Esophagus squamous epithelium (tissue), 4 donors: ENCODE measurements around the gene NLGN1.

Experiments used
- POLR2A ChIP-seq, 4 donors: fragments of 450-650 bp; IDR thresholded peaks; one replicate each; pipeline ENCODE4 v1.6.1; 2017; ENCODE audit warnings: antibody characterized with exemption in 4 of 4, mild to moderate bottlenecking in 4 of 4, moderate library complexity in 3 of 4
- TF ChIP-seq, protein P1 (sequence below), 6 experiments: fragments of 450-650 bp in 4 of 6; fragments of 200-600 bp in 2 of 6; sonication (generic) in 2 of 6; IDR thresholded peaks; one replicate each; pipeline ENCODE4 v1.5.1; 2016 to 2019; ENCODE audit warnings: antibody characterized with exemption in 6 of 6, mild to moderate bottlenecking in 4 of 6, moderate library complexity in 4 of 6

DNA sequence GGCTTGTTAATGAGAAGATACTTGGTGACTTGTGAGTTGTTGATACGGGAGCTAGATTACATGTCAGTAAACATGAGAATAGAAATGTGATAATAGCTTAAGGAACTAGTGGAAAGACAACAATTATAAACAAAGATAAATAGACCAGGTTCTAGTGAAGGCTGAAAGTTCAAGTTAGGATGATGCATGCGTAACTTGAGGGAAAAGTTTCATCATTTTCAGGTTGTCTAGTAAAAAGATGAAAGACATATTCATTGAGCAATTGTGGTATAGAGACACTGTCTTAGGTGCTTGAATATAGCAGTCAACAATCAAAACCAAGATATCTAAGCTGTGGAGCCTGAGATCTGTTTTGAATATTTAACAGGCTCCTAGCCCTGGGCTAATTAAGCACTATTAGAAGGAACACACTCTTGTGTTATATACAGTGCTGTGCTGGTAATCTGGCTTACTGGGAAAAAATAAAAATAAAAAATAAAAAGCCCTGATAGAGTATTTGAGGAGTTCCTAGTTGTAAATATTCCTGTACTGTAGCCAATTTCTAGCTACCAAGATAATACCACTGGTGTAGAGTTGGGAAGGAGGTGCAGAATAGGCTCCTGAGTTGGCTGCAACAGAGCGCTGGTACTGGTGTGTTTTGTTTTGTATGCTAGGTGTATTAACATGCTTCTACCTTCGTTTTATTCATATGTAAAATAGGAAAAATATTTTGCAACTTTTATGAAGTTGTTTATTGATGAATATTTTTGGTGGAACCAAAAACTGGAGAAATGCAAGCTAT lies 68.5 kb downstream of the NLGN1 start:
- TF ChIP-seq, protein P1, sequence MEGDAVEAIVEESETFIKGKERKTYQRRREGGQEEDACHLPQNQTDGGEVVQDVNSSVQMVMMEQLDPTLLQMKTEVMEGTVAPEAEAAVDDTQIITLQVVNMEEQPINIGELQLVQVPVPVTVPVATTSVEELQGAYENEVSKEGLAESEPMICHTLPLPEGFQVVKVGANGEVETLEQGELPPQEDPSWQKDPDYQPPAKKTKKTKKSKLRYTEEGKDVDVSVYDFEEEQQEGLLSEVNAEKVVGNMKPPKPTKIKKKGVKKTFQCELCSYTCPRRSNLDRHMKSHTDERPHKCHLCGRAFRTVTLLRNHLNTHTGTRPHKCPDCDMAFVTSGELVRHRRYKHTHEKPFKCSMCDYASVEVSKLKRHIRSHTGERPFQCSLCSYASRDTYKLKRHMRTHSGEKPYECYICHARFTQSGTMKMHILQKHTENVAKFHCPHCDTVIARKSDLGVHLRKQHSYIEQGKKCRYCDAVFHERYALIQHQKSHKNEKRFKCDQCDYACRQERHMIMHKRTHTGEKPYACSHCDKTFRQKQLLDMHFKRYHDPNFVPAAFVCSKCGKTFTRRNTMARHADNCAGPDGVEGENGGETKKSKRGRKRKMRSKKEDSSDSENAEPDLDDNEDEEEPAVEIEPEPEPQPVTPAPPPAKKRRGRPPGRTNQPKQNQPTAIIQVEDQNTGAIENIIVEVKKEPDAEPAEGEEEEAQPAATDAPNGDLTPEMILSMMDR (IDR thresholded peaks at IDR 0.05), result no peak
- TF ChIP-seq POLR2A (IDR thresholded peaks at IDR 0.05), result no peak
